Activated CD8-positive, alpha-beta T cell treated with anti-CD3 and anti-CD28 coated beads for 36 hours (primary cell): ENCODE results near the gene SLC13A5. TPM values are rescaled to one million over a fixed set of nuclear protein-coding genes. Genes with fewer than 3 reads are reported as not detected.

Source experiments
- ATAC-seq: fragments of 200-7000 bp; cut with Tn5 transposase; one replicate; pipeline ENCODE4 v1.10.0; 2021; ENCODE audit warnings: mild to moderate bottlenecking, moderate library complexity
- CTCF ChIA-PET: fragments of 350-600 bp; sonication (Branson Sonifier 250); formaldehyde crosslinking; loops from one replicate; lab custom pipeline; 2021; ENCODE audit warnings: antibody characterized with exemption; lab: Charles Lee
- POLR2A ChIA-PET: fragments of 350-600 bp; sonication (Branson Sonifier 250); formaldehyde crosslinking; loops from one replicate; lab custom pipeline; 2021; ENCODE audit warnings: antibody characterized with exemption; lab: Charles Lee
- DNase-seq: peaks from one replicate; pipeline ENCODE4 v3.0.0-alpha.2; 2020
- H3K27ac Mint-ChIP-seq: one replicate; pipeline ENCODE4 v1.8.0; 2021; ENCODE audit warnings: mild to moderate bottlenecking, mixed read lengths
- H3K27me3 Mint-ChIP-seq: one replicate; pipeline ENCODE4 v1.8.0; 2021; ENCODE audit warnings: mixed read lengths
- H3K36me3 Mint-ChIP-seq: one replicate; pipeline ENCODE4 v1.8.0; 2021; ENCODE audit warnings: low read depth, mixed read lengths
- H3K4me1 Mint-ChIP-seq: one replicate; pipeline ENCODE4 v1.8.0; 2021; ENCODE audit warnings: low read depth, mixed read lengths
- H3K4me3 Mint-ChIP-seq: one replicate; pipeline ENCODE4 v1.8.0; 2021; ENCODE audit warnings: mild to moderate bottlenecking, moderate library complexity, mixed read lengths
- H3K9me3 Mint-ChIP-seq: one replicate; pipeline ENCODE4 v1.8.0; 2021; ENCODE audit warnings: mixed read lengths
- intact Hi-C: fragments of 100-400 bp; cut with micrococcal nuclease; formaldehyde crosslinking; loops from one replicate; pipeline ENCODE4 v1.10.0; 2022
- total RNA-seq, 2 experiments: library from RNA; stranded (reverse); gene quantifications; one replicate each; pipeline ENCODE4 v1.2.3, GENCODE V29; 2021
- TF ChIP-seq, protein P1 (sequence below): fragments of 200-600 bp; IDR thresholded peaks from one replicate; pipeline ENCODE4 v1.8.0; 2022; ENCODE audit warnings: antibody characterized with exemption, mild to moderate bottlenecking

SLC13A5 gene
- total RNA-seq, 2 experiments from 2014 or later, result not detected

DNA sequence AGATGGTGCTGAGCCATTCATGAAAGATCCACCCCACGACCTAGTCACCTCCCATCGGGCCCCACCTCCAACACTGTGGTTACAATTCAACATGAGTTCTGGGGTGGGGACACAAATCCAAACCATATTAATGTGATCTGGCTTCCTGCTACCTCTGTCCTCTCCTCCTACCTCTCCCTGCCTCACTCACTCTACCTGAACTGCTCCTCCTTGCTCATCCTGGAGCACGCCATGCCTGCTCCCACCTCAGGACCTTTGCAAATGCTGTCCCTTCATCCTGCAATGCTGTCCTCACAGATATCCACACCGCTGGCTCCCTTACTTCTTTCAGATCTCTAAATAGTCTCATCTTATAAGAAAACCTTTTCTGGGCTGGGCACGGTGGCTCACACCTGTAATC, 10.8 kb upstream of the SLC13A5 start:
- DNase-seq, result no peak
- H3K27ac Mint-ChIP-seq, result no peak overlapping the region
- POLR2A ChIA-PET, result no interaction called here
- no peak overlapping the region for H3K4me3 Mint-ChIP-seq
- intact Hi-C loops, result no loop called here
- H3K27me3 Mint-ChIP-seq, result peaks cover 31% of the 10 kb centered on the region
- no peaks in the 10 kb centered on the region for H3K36me3 Mint-ChIP-seq
- no peaks in the 10 kb centered on the region for H3K4me1 Mint-ChIP-seq
- CTCF ChIA-PET, result no interaction called here
- ATAC-seq, result no peak
- H3K9me3 Mint-ChIP-seq, result no peaks in the 10 kb centered on the region
- TF ChIP-seq, protein P1, sequence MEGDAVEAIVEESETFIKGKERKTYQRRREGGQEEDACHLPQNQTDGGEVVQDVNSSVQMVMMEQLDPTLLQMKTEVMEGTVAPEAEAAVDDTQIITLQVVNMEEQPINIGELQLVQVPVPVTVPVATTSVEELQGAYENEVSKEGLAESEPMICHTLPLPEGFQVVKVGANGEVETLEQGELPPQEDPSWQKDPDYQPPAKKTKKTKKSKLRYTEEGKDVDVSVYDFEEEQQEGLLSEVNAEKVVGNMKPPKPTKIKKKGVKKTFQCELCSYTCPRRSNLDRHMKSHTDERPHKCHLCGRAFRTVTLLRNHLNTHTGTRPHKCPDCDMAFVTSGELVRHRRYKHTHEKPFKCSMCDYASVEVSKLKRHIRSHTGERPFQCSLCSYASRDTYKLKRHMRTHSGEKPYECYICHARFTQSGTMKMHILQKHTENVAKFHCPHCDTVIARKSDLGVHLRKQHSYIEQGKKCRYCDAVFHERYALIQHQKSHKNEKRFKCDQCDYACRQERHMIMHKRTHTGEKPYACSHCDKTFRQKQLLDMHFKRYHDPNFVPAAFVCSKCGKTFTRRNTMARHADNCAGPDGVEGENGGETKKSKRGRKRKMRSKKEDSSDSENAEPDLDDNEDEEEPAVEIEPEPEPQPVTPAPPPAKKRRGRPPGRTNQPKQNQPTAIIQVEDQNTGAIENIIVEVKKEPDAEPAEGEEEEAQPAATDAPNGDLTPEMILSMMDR, result no peak

DNA sequence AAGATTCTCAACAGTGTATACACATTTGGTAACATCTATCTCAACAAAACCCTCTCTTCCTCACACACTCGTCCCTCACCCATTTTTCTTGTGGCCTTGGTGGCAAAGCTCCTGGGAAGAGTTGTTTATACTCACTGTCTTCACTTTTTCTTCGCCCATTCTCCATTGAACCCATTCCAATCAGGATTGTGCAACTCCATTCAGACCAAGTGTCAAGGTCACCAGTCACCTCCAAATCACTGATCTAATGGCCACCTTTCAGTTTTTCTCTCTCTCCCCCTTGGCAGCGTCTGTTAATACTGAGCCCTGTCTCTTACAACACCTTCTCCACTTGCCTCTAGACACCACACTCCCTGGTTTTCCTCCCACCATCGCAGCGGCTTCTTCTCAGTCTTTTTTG, 8.6 kb upstream of the SLC13A5 start:
- no peak for ATAC-seq
- CTCF ChIA-PET, result no interaction called here
- DNase-seq, result no peak
- Mint-ChIP-seq H3K36me3 (no peaks in the 10 kb centered on the region), H3K27me3 (peaks cover 38% of the 10 kb centered on the region), H3K27ac (no peak overlapping the region), H3K9me3 (peaks cover 2% of the 10 kb centered on the region), H3K4me1 (no peaks in the 10 kb centered on the region), H3K4me3 (no peak overlapping the region)
- TF ChIP-seq, protein P1, result no peak
- intact Hi-C loops, result no loop called here
- POLR2A ChIA-PET, result no interaction called here

DNA sequence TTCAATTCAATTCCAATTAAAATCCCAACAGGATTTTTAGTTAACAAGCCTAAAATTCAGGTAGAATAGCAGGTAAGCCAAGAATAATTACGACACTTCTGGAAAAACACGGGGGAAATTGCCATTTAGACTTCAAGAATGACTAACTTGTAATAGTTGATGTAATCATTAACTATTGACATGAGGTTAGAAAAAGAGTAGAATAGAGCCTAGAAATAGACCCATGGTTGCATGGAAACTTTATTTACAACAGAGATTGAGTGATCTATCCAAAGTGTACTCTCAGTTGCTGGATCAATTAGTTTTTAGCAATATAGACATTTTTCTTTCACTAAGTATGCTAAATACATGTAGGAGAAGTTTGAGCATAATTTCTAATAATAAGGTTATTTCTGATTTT, 3.6 kb upstream of the SLC13A5 start:
- ATAC-seq (no peak), DNase-seq (no peak)
- Mint-ChIP-seq H3K27ac (no peak overlapping the region), H3K4me1 (peaks cover 14% of the 10 kb centered on the region), H3K36me3 (no peaks in the 10 kb centered on the region), H3K9me3 (peaks cover 4% of the 10 kb centered on the region), H3K4me3 (no peak overlapping the region), H3K27me3 (peaks cover 54% of the 10 kb centered on the region)
- TF ChIP-seq, protein P1, result no peak
- intact Hi-C loops, result no loop called here
- CTCF ChIA-PET, result interaction anchor here (1.0 kb wide), 1 partner anchor 15 kb away, joined by 4 read pairs; no protein-coding TSS in a partner anchor
- POLR2A ChIA-PET, result interaction anchor here (0.6 kb wide), 1 partner anchor 35 kb away, joined by 3 read pairs; no protein-coding TSS in a partner anchor

DNA sequence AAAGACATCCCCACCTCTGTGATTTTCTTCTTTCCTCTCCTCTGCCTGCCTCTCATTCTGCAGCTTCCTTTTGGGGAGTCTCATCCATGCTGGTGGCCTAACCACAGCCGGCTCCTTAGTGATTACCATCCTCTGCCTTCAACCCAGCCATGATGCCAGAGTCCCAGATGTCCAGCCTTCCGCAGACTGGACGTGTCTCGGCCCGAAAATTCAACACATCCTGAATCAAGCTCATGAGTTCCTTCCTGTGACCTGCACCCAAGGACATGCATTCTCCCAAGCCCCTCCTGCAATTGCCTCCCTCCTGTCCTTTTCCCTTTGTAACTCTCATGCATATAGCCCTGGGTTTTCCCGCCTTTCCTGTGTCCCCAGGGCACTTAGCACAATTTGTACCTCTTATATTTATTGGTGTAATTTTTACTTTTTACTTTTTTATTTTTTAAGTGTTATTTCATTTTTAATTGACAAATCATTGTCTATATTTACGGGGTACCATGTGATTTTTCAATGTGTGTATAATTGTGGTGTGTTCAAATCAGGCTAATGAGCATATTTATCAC, 1.2 kb upstream of the SLC13A5 start:
- ATAC-seq (no peak), DNase-seq (no peak)
- TF ChIP-seq, protein P1, result no peak
- ChIA-PET CTCF (no interaction called here), POLR2A (no interaction called here)
- Mint-ChIP-seq H3K27ac (no peak overlapping the region), H3K4me3 (no peak overlapping the region), H3K4me1 (peaks cover 14% of the 10 kb centered on the region), H3K36me3 (no peaks in the 10 kb centered on the region), H3K27me3 (peaks cover 56% of the 10 kb centered on the region), H3K9me3 (peaks cover 4% of the 10 kb centered on the region)
- intact Hi-C loops, result no loop called here

DNA sequence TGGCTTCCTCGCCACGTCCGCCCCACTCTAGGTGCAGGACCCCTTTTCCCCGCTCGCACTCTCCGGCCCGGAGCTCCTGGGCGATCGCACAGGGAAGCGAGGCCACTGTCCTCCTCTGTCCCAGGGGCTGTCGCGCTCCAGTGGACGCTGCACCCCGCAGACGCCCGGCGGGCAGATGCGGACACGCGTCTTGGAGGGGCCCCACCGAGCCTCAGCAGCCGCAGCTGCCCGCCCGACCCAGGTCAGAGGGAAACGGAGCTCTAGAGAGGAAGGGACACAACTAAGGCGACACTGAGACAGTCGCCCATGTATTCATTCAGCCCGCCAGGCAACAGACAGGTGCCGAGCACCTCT, 726 bp upstream of the SLC13A5 start:
- DNase-seq (no peak), ATAC-seq (no peak)
- TF ChIP-seq, protein P1, result no peak
- no peaks in the 10 kb centered on the region for H3K36me3 Mint-ChIP-seq
- H3K4me1 Mint-ChIP-seq, result peaks cover 14% of the 10 kb centered on the region
- H3K27me3 Mint-ChIP-seq, result peaks cover 54% of the 10 kb centered on the region
- intact Hi-C loops, result no loop called here
- no peak overlapping the region for H3K27ac Mint-ChIP-seq
- H3K9me3 Mint-ChIP-seq, result peaks cover 4% of the 10 kb centered on the region
- ChIA-PET POLR2A (no interaction called here), CTCF (no interaction called here)
- H3K4me3 Mint-ChIP-seq, result peak overlapping the region; percentile 18
